Gastrocnemius medialis (tissue), 4 donors: Measurements from ENCODE around the gene SHANK3. TPM values are rescaled to one million over a fixed set of nuclear protein-coding genes. Genes with fewer than 3 reads are reported as not detected.

ENCODE experiments used
- ATAC-seq, 2 donors: fragments of 150-250 bp; one replicate each; pipeline ENCODE4 v1.9.1; 2016
- DNase-seq, 2 donors: peaks; one replicate each; pipeline ENCODE4 v3.0.0-alpha.2; 2019
- H3K27ac ChIP-seq, 4 donors: fragments of 200-600 bp; sonication (generic); 1 replicate in 1 of 4; 2 replicates in 3 of 4; pipeline ENCODE4 v1.5.1; 2016 to 2018; ENCODE audit warnings: mild to moderate bottlenecking in 2 of 4, moderate library complexity in 1 of 4
- H3K27me3 ChIP-seq, 3 donors: fragments of 200-600 bp; sonication (generic) in 2 of 3; 1 replicate in 1 of 3; 2 replicates in 2 of 3; pipeline versions ENCODE4 v1.5.1 to v1.6.0; 2016 to 2019; ENCODE audit warnings: mild to moderate bottlenecking in 1 of 3, moderate library complexity in 1 of 3
- H3K36me3 ChIP-seq, 2 donors: fragments of 200-600 bp; sonication (generic) in 1 of 2; one replicate each; pipeline ENCODE4 v1.5.1; 2017 to 2018
- H3K4me1 ChIP-seq, 2 donors: fragments of 200-600 bp; sonication (generic) in 1 of 2; one replicate each; pipeline ENCODE4 v1.5.1; 2016 to 2017; ENCODE audit warnings: mild to moderate bottlenecking in 2 of 2
- H3K4me3 ChIP-seq, 4 donors: fragments of 200-600 bp; sonication (generic) in 3 of 4; 1 replicate in 1 of 4; 2 replicates in 3 of 4; pipeline ENCODE4 v1.5.1; 2016 to 2019; ENCODE audit warnings: mild to moderate bottlenecking in 2 of 4
- H3K9me3 ChIP-seq, 3 donors: fragments of 200-600 bp; sonication (generic) in 2 of 3; 1 replicate in 1 of 3; 2 replicates in 2 of 3; pipeline ENCODE4 v1.5.1; 2016 to 2019
- CTCF ChIP-seq, 5 experiments: fragments of 450-650 bp in 3 of 5; fragments of 200-600 bp in 2 of 5; sonication (generic) in 2 of 5; IDR thresholded peaks in 4 of 5; conservative IDR thresholded peaks in 1 of 5; 1 replicate in 4 of 5; 2 replicates in 1 of 5; pipeline ENCODE4 v1.5.1; 2016 to 2019; ENCODE audit warnings: antibody characterized with exemption in 5 of 5, mild to moderate bottlenecking in 3 of 5, moderate library complexity in 3 of 5
- POLR2A ChIP-seq, 2 donors: fragments of 450-650 bp; IDR thresholded peaks; one replicate each; pipeline ENCODE4 v1.6.1; 2017; ENCODE audit warnings: antibody characterized with exemption in 2 of 2, mild to moderate bottlenecking in 2 of 2, moderate library complexity in 2 of 2
- in situ Hi-C, 4 donors: fragments of 200-750 bp; cut with MboI; loops; one replicate each; pipeline versions ENCODE4 v1.15.0 to v1.8.0; 2017; ENCODE audit warnings: low sequenced_read_pairs in 4 of 4
- intact Hi-C: fragments of 100-400 bp; cut with DNase I; formaldehyde crosslinking; loops from one replicate; pipeline ENCODE4 v1.15.1; 2023; ENCODE audit warnings: low total_unique reads
- total RNA-seq, 4 donors: library from RNA; depleted of rRNA; stranded (reverse); fragments of >200 nt; gene quantifications; one replicate each; pipeline versions ENCODE4 v1.1.0 to v1.2.3, GENCODE V29; 2016

SHANK3 gene
- total RNA-seq, 4 donors from 2014 or later, result 3.8 to 9.8 (median 5.1) TPM

GRCh38 chr22:50713571-50714056, 41.0 kb downstream of the SHANK3 start:
- DNase-seq (no peak), ATAC-seq (peak; percentile 48 to 59)
- Histone ChIP-seq H3K27ac (peak overlapping the region in 2 of 4 donors; percentile 41 to 64), H3K27me3 (no peaks in the 10 kb centered on the region), H3K36me3 (no peaks in the 10 kb centered on the region), H3K4me1 (peaks cover 0 to 16% of the 10 kb centered on the region in 2 donors), H3K4me3 (no peak overlapping the region), H3K9me3 (no peaks in the 10 kb centered on the region)
- in situ Hi-C loops, result no loop called here
- intact Hi-C loops, result no loop called here
- TF ChIP-seq CTCF (IDR thresholded peaks at IDR 0.05 in 4 of 5, conservative IDR thresholded peaks at IDR 0.05 in 1 of 5) (no peak), POLR2A (IDR thresholded peaks at IDR 0.05) (no peak)

- ATAC-seq (no peak), DNase-seq (no peak)
- in situ Hi-C loops (no loop called here), intact Hi-C loops (no loop called here)
- Histone ChIP-seq H3K9me3 (no peaks in the 10 kb centered on the region), H3K36me3 (no peaks in the 10 kb centered on the region), H3K27me3 (no peaks in the 10 kb centered on the region), H3K27ac (peak overlapping the region in 3 of 4 donors; percentile 6 to 64 (median 28)), H3K4me3 (no peak overlapping the region), H3K4me1 (peaks cover 0 to 16% of the 10 kb centered on the region in 2 donors)
- TF ChIP-seq CTCF (IDR thresholded peaks at IDR 0.05 in 4 of 5, conservative IDR thresholded peaks at IDR 0.05 in 1 of 5) (no peak), POLR2A (IDR thresholded peaks at IDR 0.05) (no peak)
Measured at GRCh38 chr22:50714150-50714549, 41.5 kb downstream of the SHANK3 start.

DNA sequence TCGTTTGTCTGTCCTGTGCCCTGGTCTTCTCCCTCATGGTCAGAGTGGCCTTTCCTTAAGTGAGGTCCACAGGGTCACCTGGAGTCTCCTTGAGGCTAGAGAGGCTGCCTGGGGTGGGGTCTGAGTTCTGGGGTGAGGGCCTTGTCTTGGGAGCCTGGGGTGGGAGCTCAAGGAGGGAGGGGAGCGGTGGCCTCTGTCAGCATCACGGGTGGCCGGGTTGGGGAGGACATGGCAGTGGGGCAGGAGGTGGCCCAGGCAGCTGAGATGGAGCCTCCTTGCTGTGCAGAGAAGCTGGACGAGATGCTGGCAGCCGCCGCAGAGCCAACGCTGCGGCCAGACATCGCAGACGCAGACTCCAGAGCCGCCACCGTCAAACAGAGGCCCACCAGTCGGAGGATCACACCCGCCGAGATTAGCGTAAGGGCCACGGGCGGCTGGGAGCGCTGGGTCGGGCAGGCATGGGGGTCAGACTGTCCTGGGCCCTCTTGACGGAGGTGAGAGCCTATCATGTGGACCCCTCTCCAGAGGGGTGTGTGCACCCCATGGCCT, 42.1 kb downstream of the SHANK3 start:
- in situ Hi-C loops (no loop called here), intact Hi-C loops (no loop called here)
- H3K4me3 ChIP-seq, result no peak overlapping the region
- DNase-seq (no peak), ATAC-seq (no peak)
- H3K27me3 ChIP-seq, result no peaks in the 10 kb centered on the region
- H3K36me3 ChIP-seq, result no peaks in the 10 kb centered on the region
- no peak for TF ChIP-seq POLR2A (IDR thresholded peaks at IDR 0.05)
- TF ChIP-seq CTCF (IDR thresholded peaks at IDR 0.05 in 4 of 5, conservative IDR thresholded peaks at IDR 0.05 in 1 of 5), result no peak
- H3K9me3 ChIP-seq, result no peaks in the 10 kb centered on the region
- H3K4me1 ChIP-seq, result peaks cover 0 to 16% of the 10 kb centered on the region in 2 donors
- H3K27ac ChIP-seq, result peak overlapping the region in 3 of 4 donors; percentile 6 to 64 (median 28)

- H3K27me3 ChIP-seq, result no peaks in the 10 kb centered on the region
- H3K27ac ChIP-seq, result peak overlapping the region in 3 of 4 donors; percentile 2 to 64 (median 35)
- H3K36me3 ChIP-seq, result no peaks in the 10 kb centered on the region
- H3K9me3 ChIP-seq, result no peaks in the 10 kb centered on the region
- intact Hi-C loops, result no loop called here
- DNase-seq (no peak), ATAC-seq (no peak)
- no peak overlapping the region for H3K4me3 ChIP-seq
- in situ Hi-C loops, result no loop called here
- TF ChIP-seq POLR2A (IDR thresholded peaks at IDR 0.05), result no peak
- peaks cover 0 to 16% of the 10 kb centered on the region in 2 donors for H3K4me1 ChIP-seq
Measured at GRCh38 chr22:50715250-50715649, 42.6 kb downstream of the SHANK3 start.

DNA sequence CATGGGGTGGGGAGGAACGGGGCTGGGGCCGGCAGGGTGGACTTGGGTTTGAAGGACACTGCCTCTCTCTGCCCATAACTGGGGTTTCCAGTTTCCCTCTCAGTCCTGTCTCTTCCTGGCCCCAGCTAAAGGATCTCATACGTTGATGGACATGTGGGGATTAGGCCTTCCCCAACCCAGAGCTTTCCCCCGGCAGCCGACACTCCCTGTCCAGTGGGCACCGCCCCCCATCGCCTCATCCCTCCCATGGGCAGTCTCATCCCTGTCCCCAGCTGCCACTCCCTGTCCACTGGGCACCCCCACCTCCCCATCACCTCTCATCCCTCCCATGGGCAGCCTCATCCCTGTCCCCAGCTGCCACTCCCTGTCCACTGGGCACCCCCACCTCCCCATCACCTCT, 43.2 kb downstream of the SHANK3 start:
- peaks cover 0 to 16% of the 10 kb centered on the region in 2 donors for H3K4me1 ChIP-seq

More for the DNA sequence above, 43.2 kb downstream of the SHANK3 start:
- H3K9me3 ChIP-seq, result no peaks in the 10 kb centered on the region
- no peak overlapping the region for H3K4me3 ChIP-seq
- ATAC-seq (no peak), DNase-seq (no peak)
- H3K36me3 ChIP-seq, result no peaks in the 10 kb centered on the region
- TF ChIP-seq CTCF (IDR thresholded peaks at IDR 0.05 in 4 of 5, conservative IDR thresholded peaks at IDR 0.05 in 1 of 5), result no peak
- no peak for TF ChIP-seq POLR2A (IDR thresholded peaks at IDR 0.05)
- peaks cover 0 to under 1% (median under 1%) of the 10 kb centered on the region in 3 donors for H3K27me3 ChIP-seq
- in situ Hi-C loops (no loop called here), intact Hi-C loops (no loop called here)
- peak overlapping the region in 2 of 4 donors; percentile 2 to 35 for H3K27ac ChIP-seq
